K562 (cell line): ENCODE measurements around the gene PUM2. TPM values are rescaled to one million over a fixed set of nuclear protein-coding genes. Genes with fewer than 3 reads are reported as not detected.
A peak's percentile ranks its signal among the peaks of the same experiment; 100 is the strongest.

Source experiments
- CBX3 ChIP-seq, 2 experiments: IDR thresholded peaks; 1 replicate in 1 of 2; 2 replicates in 1 of 2; pipeline ENCODE4 v1.6.1; 2012; ENCODE audit warnings: inconsistent platforms in 2 of 2, low read length in 2 of 2, borderline replicate concordance in 1 of 2, control low read depth in 1 of 2
- EGR1 ChIP-seq: fragments of 450-650 bp; conservative IDR thresholded peaks from 2 replicates; pipeline ENCODE4 v1.6.1; 2017; ENCODE audit warnings: mild to moderate bottlenecking
- ERF ChIP-seq: fragments of 450-650 bp; formaldehyde crosslinking; IDR thresholded peaks from 2 replicates; pipeline ENCODE4 v1.4.0; 2020; ENCODE audit warnings: mild to moderate bottlenecking, mixed read lengths
- LEF1 ChIP-seq: fragments of 450-650 bp; IDR thresholded peaks from 2 replicates; pipeline ENCODE4 v1.6.1; 2016; ENCODE audit warnings: mild to moderate bottlenecking
- MAFG ChIP-seq: fragments of 450-650 bp; conservative IDR thresholded peaks from 2 replicates; pipeline ENCODE4 v1.6.1; 2016; ENCODE audit warnings: missing genetic modification characterization, missing compliant biosample characterization
- SMC3 ChIP-seq: conservative IDR thresholded peaks from 2 replicates; pipeline ENCODE4 v1.6.1; 2011; ENCODE audit warnings: low read depth, low read length, improper control_type of control experiment; ENCODE audit not compliant: insufficient read depth
- STAT5A ChIP-seq: IDR thresholded peaks from 2 replicates; pipeline ENCODE4 v1.6.1; 2012; ENCODE audit warnings: low read length, inconsistent platforms, borderline replicate concordance
- U2AF1 ChIP-seq: fragments of 200-400 bp; formaldehyde crosslinking; optimal IDR thresholded peaks from 2 replicates; pipeline ENCODE3; 2017; ENCODE audit warnings: mild to moderate bottlenecking, low read depth, low read length, moderate library complexity
- ZNF584 ChIP-seq: fragments of 200-800 bp; sonication (Bioruptor generic); IDR thresholded peaks from 2 replicates; pipeline ENCODE4 v1.6.1; 2016; ENCODE audit warnings: low read depth, mild to moderate bottlenecking, missing genetic modification characterization, missing compliant biosample characterization
- polyA plus RNA-seq, 8 experiments: library from polyadenylated mRNA; depleted of rRNA in 4 of 8; stranded (reverse) in 5 of 8; unstranded in 3 of 8; fragments of >200 nt; fragmentation: Nextera tagmentation in 2 of 8; fragmentation: Illumina TruSeq in 1 of 8; extraction: Ambion mirVana in 2 of 8; extraction: Trizol in 1 of 8; gene quantifications; 2 replicates each; pipeline versions ENCODE4 v1.2.1 to v1.2.3, GENCODE V29; 2011 to 2014; ENCODE audit warnings: inconsistent platforms in 1 of 8, missing spikeins in 1 of 8
- total RNA-seq, 7 experiments: library from RNA; depleted of rRNA in 6 of 7; stranded (reverse); fragments of >200 nt in 6 of 7; fragmentation: Illumina TruSeq in 2 of 7; extraction: Trizol in 2 of 7; gene quantifications; 2 replicates each; pipeline versions ENCODE4 v1.2.1 to v1.2.3, GENCODE V29; 2011 to 2021; ENCODE audit warnings: low replicate concordance in 1 of 7
- TF ChIP-seq, protein P1 (sequence below): fragments of 450-650 bp; IDR thresholded peaks from 2 replicates; pipeline ENCODE4 v1.7.1; 2018; ENCODE audit warnings: mild to moderate bottlenecking, low read depth; ENCODE audit not compliant: partially characterized antibody
- TF ChIP-seq, protein P2 (sequence below): fragments of 250-450 bp; sonication (Bioruptor Pico); IDR thresholded peaks from 2 replicates; pipeline ENCODE4 v1.4.0; 2020; ENCODE audit warnings: mild to moderate bottlenecking, moderate library complexity
- TF ChIP-seq, protein P3 (sequence below), 2 experiments: fragments of 450-650 bp in 1 of 2; IDR thresholded peaks; 2 replicates each; pipeline ENCODE4 v1.6.1; 2011 to 2017; ENCODE audit warnings: low read depth in 2 of 2, antibody characterized with exemption in 1 of 2, borderline replicate concordance in 1 of 2, low read length in 1 of 2, mild to moderate bottlenecking in 1 of 2, mixed read lengths in 1 of 2; ENCODE audit not compliant: control insufficient read depth in 1 of 2
- TF ChIP-seq, protein P4 (sequence below): fragments of 450-650 bp; IDR thresholded peaks from 2 replicates; pipeline ENCODE4 v1.6.1; 2017; ENCODE audit warnings: antibody characterized with exemption, mild to moderate bottlenecking

Gene PUM2
- total and polyA plus RNA-seq, 9 of the 15 experiments (the other 6 are each of a cell fraction or from before 2014, with no cell fraction given): 13.4 to 61.9 (median 28.3) TPM

DNA sequence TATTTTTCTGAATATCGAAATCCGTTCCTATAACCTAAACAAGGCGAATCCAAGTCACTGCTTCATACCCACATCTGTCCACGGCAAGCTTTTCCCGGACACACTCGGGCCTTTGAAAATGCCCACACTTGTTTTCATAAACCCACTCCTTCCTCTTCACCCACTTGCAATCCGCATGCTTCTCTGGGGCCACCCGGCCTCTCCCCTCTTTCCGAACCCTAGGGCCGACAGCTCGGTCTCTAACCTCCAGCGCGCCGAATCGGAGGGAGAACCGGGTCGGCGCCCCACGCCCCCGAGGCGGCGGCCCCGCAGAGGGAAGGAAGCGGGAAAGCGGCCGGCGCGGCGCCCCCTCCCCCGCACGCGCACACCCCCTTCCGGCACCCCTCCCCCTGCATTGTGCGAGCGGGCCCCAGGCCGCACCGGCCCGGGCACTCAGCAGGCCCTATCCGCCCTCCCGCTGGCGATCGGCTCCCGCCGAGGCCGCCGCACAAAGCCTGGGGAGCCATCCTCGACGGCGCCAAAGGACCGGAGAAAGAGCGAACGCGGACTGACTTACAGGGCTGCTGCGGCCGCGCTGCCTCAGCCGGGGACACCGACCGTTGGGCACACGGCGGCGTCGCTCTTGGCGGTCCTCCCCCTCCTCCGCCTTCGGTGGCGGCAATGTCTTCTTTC, 467 bp downstream of the PUM2 start (continued):
- TF ChIP-seq CBX3 (IDR thresholded peaks at IDR 0.05; ENCODE audit: borderline replicate concordance in 1 of 2, low read length in 2 of 2): no peak
- TF ChIP-seq ERF (CRISPR knock-in tag): 0 out of 2 replicates have a peak, but pooled peaks have one; percentile 17
- TF ChIP-seq, protein P1, sequence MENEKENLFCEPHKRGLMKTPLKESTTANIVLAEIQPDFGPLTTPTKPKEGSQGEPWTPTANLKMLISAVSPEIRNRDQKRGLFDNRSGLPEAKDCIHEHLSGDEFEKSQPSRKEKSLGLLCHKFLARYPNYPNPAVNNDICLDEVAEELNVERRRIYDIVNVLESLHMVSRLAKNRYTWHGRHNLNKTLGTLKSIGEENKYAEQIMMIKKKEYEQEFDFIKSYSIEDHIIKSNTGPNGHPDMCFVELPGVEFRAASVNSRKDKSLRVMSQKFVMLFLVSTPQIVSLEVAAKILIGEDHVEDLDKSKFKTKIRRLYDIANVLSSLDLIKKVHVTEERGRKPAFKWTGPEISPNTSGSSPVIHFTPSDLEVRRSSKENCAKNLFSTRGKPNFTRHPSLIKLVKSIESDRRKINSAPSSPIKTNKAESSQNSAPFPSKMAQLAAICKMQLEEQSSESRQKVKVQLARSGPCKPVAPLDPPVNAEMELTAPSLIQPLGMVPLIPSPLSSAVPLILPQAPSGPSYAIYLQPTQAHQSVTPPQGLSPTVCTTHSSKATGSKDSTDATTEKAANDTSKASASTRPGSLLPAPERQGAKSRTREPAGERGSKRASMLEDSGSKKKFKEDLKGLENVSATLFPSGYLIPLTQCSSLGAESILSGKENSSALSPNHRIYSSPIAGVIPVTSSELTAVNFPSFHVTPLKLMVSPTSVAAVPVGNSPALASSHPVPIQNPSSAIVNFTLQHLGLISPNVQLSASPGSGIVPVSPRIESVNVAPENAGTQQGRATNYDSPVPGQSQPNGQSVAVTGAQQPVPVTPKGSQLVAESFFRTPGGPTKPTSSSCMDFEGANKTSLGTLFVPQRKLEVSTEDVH: no peak
- TF ChIP-seq, protein P2, sequence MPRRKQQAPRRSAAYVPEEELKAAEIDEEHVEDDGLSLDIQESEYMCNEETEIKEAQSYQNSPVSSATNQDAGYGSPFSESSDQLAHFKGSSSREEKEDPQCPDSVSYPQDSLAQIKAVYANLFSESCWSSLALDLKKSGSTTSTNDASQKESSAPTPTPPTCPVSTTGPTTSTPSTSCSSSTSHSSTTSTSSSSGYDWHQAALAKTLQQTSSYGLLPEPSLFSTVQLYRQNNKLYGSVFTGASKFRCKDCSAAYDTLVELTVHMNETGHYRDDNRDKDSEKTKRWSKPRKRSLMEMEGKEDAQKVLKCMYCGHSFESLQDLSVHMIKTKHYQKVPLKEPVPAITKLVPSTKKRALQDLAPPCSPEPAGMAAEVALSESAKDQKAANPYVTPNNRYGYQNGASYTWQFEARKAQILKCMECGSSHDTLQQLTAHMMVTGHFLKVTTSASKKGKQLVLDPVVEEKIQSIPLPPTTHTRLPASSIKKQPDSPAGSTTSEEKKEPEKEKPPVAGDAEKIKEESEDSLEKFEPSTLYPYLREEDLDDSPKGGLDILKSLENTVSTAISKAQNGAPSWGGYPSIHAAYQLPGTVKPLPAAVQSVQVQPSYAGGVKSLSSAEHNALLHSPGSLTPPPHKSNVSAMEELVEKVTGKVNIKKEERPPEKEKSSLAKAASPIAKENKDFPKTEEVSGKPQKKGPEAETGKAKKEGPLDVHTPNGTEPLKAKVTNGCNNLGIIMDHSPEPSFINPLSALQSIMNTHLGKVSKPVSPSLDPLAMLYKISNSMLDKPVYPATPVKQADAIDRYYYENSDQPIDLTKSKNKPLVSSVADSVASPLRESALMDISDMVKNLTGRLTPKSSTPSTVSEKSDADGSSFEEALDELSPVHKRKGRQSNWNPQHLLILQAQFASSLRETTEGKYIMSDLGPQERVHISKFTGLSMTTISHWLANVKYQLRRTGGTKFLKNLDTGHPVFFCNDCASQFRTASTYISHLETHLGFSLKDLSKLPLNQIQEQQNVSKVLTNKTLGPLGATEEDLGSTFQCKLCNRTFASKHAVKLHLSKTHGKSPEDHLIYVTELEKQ (CRISPR knock-in tag): no peak
- no peak for TF ChIP-seq STAT5A
- no peak for TF ChIP-seq ZNF584 (CRISPR knock-in tag)
- no peak for TF ChIP-seq MAFG
- TF ChIP-seq SMC3: no peak
- TF ChIP-seq, protein P3, sequence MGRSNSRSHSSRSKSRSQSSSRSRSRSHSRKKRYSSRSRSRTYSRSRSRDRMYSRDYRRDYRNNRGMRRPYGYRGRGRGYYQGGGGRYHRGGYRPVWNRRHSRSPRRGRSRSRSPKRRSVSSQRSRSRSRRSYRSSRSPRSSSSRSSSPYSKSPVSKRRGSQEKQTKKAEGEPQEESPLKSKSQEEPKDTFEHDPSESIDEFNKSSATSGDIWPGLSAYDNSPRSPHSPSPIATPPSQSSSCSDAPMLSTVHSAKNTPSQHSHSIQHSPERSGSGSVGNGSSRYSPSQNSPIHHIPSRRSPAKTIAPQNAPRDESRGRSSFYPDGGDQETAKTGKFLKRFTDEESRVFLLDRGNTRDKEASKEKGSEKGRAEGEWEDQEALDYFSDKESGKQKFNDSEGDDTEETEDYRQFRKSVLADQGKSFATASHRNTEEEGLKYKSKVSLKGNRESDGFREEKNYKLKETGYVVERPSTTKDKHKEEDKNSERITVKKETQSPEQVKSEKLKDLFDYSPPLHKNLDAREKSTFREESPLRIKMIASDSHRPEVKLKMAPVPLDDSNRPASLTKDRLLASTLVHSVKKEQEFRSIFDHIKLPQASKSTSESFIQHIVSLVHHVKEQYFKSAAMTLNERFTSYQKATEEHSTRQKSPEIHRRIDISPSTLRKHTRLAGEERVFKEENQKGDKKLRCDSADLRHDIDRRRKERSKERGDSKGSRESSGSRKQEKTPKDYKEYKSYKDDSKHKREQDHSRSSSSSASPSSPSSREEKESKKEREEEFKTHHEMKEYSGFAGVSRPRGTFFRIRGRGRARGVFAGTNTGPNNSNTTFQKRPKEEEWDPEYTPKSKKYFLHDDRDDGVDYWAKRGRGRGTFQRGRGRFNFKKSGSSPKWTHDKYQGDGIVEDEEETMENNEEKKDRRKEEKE (IDR thresholded peaks at IDR 0.05; ENCODE audit: borderline replicate concordance in 1 of 2, control insufficient read depth in 1 of 2, low read depth in 2 of 2, low read length in 1 of 2): 0 out of 4 replicates have a peak, but pooled peaks of 1 of the 2 experiments have one; percentile 25
- TF ChIP-seq, protein P4, sequence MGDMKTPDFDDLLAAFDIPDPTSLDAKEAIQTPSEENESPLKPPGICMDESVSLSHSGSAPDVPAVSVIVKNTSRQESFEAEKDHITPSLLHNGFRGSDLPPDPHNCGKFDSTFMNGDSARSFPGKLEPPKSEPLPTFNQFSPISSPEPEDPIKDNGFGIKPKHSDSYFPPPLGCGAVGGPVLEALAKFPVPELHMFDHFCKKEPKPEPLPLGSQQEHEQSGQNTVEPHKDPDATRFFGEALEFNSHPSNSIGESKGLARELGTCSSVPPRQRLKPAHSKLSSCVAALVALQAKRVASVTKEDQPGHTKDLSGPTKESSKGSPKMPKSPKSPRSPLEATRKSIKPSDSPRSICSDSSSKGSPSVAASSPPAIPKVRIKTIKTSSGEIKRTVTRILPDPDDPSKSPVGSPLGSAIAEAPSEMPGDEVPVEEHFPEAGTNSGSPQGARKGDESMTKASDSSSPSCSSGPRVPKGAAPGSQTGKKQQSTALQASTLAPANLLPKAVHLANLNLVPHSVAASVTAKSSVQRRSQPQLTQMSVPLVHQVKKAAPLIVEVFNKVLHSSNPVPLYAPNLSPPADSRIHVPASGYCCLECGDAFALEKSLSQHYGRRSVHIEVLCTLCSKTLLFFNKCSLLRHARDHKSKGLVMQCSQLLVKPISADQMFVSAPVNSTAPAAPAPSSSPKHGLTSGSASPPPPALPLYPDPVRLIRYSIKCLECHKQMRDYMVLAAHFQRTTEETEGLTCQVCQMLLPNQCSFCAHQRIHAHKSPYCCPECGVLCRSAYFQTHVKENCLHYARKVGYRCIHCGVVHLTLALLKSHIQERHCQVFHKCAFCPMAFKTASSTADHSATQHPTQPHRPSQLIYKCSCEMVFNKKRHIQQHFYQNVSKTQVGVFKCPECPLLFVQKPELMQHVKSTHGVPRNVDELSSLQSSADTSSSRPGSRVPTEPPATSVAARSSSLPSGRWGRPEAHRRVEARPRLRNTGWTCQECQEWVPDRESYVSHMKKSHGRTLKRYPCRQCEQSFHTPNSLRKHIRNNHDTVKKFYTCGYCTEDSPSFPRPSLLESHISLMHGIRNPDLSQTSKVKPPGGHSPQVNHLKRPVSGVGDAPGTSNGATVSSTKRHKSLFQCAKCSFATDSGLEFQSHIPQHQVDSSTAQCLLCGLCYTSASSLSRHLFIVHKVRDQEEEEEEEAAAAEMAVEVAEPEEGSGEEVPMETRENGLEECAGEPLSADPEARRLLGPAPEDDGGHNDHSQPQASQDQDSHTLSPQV: no peak
- TF ChIP-seq LEF1: no peak
- peak; percentile 90 for TF ChIP-seq EGR1
- peak; percentile 49 for TF ChIP-seq U2AF1
